Measurements from ENCODE around the gene FILIP1L. TPM values are rescaled to one million over a fixed set of nuclear protein-coding genes. Genes with fewer than 3 reads are reported as not detected.

The FILIP1L gene
- total RNA-seq, 1 experiment from 2014 or later = 3.7 TPM

DNA sequence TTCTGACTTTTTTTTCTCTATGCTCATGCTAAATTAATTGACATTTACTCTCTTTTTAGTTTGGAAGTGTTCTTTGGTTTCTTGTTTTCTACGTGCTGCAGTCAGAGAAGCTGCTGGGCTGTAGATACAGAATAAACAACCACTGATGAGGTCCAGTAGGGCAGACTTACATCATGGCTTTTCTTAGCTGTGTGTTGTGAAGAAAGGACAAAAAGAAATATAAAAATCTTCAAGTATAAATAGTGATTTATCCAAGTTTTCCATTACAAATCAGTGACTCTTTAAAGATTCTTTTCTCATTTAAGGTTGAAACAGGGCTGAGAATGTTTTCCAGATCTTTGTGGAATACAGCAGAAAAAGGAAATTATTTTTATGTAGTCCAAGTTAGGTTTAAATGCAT is 174.4 kb downstream of the FILIP1L start:
- Histone ChIP-seq H3K4me1 (peaks cover 13% of the 10 kb centered on the region), H3K9me3 (replicated peaks) (no peaks in the 10 kb centered on the region), H3K36me3 (no peaks in the 10 kb centered on the region), H3K27me3 (no peaks in the 10 kb centered on the region), H3K27ac (no peak overlapping the region), H3K4me3 (no peak overlapping the region)
- no peak for DNase-seq

DNA sequence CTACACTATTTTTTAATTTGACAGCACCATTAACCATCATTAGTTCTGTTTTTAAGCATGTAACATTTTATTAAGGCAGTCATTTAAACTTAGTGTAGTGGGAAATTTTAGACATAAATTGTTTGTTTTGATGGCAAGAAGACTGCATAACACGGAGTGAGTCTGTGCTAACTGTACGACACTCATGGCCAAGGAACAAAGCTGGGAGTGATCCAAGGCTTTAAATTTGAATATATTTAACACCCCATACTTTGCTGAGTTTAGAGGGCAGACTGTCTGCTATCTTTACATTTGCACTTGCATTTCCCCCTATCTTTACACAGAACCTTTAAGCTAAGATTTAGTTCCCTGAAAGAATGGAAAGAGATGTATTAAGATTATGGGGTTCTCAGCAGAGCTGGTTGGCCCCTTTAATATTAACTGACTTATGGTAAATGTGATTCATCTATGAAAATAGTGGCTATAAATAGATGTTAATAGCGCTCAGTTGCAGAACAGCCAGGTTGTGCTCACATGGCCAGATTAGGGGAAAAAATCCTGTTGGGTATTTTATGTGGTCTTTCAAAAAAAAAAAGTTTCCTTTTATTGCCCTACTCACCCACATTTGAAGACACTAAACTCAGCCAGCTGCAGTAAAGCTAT is 175.9 kb downstream of the FILIP1L start:
- Histone ChIP-seq H3K9me3 (replicated peaks) (no peaks in the 10 kb centered on the region), H3K4me3 (no peak overlapping the region), H3K27me3 (no peaks in the 10 kb centered on the region), H3K4me1 (no peaks in the 10 kb centered on the region; the same call in 1 of the 2 replicates), H3K36me3 (no peaks in the 10 kb centered on the region), H3K27ac (no peak overlapping the region)
- DNase-seq = no peak

DNA sequence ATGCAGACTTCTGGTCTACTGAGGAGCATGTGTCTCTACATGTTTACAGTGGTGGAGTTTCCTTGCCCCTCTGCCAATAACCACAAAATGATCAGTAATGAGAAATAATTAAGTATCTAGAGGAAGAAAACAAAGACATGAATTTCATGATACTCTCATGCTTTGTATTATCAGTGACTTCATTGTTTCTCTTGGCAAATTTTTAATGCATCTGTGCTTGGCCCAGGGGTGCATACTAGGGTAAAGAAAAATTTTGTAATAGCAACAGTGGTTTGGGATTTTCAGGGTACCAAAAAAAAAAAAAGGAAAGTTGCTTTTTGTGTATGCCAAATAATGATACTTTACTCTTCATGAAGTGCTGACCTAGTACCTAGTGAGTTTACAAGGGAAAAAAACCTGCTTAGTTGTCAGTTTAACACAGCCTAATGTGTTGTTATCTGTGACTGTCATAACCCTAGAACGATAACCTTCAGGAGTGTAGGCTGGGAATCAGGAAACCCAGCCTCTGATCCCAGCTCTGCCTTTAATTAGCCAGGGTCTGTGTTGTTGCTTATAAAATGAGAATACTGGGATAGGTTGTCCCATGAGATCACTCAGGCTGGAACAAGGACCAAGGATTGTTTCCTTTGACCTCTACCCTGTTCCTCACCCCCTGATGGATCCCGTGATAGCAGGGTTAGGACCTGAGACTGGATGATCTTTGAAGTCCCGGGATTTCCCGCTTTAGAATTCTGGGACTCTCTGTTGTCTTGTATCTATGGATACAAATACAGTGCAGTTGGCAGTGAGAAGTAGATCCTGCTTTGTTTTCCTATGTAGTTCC is 179.1 kb downstream of the FILIP1L start:
- Histone ChIP-seq H3K27ac (no peak overlapping the region), H3K9me3 (replicated peaks) (no peaks in the 10 kb centered on the region), H3K36me3 (no peaks in the 10 kb centered on the region), H3K4me3 (no peak overlapping the region), H3K27me3 (no peaks in the 10 kb centered on the region), H3K4me1 (no peaks in the 10 kb centered on the region; the same call in 1 of the 2 replicates)
- DNase-seq = no peak

DNA sequence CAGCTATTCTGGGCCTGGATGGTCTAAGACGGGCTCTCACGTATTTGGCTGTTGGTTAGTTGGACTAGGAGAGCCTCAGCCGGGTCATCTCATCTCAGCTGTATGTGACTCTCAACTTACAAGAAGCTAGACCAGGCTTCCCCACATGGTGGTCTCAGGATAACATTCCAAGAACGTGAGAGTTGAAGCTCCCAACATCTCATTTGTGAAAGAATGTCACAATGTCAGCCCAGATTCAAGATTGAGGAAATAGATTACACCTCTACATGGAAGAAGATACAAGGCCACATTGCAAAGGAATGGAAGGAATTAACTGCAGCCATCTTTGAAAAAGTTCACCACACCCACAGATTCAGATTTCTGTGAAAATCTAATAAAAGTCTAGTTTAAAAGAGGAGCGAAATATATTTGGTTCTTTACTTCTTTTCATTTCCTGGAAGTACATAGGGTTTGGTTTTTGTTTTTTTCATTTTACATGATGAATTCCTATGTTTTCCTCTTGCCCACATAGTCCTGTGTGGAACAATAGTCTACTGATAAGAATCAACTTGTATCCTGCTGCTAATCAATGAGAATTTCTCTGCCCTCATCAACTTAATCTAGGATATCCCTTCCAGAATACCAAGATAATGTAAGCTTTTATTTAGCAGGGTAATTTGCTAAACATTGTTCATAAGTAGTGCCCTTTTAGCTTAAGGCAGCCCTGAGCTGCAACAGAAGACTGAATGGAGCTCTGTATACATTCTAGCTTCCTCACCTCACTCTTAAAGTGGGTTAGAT is 180.1 kb downstream of the FILIP1L start:
- Histone ChIP-seq H3K27me3 (no peaks in the 10 kb centered on the region), H3K9me3 (replicated peaks) (no peaks in the 10 kb centered on the region), H3K4me1 (no peaks in the 10 kb centered on the region; the same call in 1 of the 2 replicates), H3K36me3 (no peaks in the 10 kb centered on the region), H3K27ac (no peak overlapping the region), H3K4me3 (no peak overlapping the region)
- DNase-seq = no peak

DNA sequence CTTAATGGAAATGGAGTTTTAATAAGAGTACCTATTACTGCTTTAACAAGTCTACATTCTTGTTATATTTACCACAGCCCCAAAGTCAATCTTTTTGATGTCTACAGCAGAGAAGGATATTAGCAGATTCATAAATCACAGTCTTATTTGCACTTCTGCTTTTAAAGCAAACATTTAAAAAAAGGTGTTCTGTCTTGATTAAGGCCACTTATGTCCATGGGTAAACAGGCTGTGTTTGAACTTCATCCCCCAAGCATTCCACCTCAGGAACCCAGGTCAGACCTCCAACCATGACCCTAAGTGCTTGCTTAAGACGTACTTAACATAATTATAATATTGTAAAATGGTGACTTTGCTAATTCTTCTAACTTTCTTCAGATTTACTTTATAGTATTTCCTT is 183.2 kb downstream of the FILIP1L start:
- H3K36me3 ChIP-seq = no peaks in the 10 kb centered on the region
- peaks cover 3% of the 10 kb centered on the region for H3K4me1 ChIP-seq
- H3K27ac ChIP-seq = no peak overlapping the region
- no peaks in the 10 kb centered on the region for H3K9me3 ChIP-seq (replicated peaks)
- no peak overlapping the region for H3K4me3 ChIP-seq
- H3K27me3 ChIP-seq = no peaks in the 10 kb centered on the region
- no peak for DNase-seq

DNA sequence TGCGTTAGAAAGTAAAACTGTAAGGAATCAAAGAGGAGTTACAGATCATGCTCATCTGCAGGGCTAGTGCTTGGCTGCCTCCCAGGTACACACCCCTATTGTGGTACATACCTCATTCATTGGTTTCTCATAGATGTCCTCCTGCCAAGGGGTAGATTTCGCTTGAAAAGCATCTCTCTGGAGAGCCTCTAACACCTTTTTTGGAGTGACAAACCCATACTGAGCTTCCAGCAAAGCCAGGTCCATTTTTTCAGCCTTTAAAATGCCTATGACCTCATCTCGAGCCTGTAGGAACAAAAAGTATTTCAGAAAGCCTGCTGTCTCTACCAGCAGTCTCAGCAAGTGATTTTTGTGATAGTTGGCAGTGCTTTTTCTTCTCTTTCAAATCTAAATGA is 184.6 kb downstream of the FILIP1L start:
- Histone ChIP-seq H3K36me3 (no peaks in the 10 kb centered on the region), H3K27me3 (no peaks in the 10 kb centered on the region), H3K4me1 (peaks cover 12% of the 10 kb centered on the region), H3K27ac (no peak overlapping the region), H3K4me3 (no peak overlapping the region), H3K9me3 (replicated peaks) (no peaks in the 10 kb centered on the region)
- DNase-seq = no peak

DNA sequence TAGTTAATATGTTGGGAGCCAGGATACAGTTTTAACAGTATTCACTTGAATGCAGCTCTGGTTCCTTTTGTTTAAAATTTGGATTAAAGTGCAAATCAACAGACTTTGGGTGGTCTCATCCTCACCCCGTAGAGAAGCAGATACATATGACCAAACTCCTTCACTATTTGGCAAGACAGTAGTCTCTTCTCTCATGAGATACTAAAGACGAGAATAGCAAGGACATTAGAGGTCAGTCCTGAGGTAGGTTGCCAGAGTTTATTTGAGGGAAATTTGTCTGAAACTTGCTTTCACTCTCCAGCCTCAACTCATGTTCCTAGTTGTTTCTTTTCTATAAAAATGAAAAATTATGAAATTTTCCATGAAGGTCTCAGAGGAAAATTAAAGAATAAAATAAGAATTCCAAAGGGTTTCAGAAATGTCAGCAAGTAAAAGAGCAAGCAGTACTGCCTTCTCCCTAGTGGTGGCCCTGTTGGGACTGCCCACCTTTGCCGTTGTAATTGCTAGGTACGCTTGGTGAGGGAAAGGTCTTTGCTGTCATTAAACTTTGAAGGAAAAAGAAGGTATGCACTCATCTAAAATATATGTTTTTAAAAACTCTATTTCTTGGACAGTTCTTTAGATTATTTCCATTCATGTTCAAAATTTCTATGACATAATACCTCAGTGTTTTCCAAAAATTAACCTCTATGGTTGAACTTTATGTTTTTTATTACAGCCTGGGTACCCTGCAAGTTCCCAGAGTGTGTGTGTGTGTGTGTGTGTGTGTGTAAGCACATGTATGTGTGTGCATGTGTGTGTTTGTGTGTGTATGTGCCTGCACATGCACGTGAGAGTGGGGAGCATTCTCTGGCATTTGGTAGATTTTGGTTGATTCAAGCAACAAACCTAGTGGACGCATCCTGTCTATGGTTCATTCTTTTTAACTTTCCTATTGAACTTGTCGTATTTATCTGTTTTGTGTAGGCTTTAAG is 185.2 kb downstream of the FILIP1L start:
- Histone ChIP-seq H3K36me3 (no peaks in the 10 kb centered on the region), H3K9me3 (replicated peaks) (no peaks in the 10 kb centered on the region; the same call in 1 of the 2 replicates), H3K4me3 (no peak overlapping the region), H3K27ac (no peak overlapping the region), H3K4me1 (peaks cover 12% of the 10 kb centered on the region), H3K27me3 (no peaks in the 10 kb centered on the region)
- DNase-seq = no peak

DNA sequence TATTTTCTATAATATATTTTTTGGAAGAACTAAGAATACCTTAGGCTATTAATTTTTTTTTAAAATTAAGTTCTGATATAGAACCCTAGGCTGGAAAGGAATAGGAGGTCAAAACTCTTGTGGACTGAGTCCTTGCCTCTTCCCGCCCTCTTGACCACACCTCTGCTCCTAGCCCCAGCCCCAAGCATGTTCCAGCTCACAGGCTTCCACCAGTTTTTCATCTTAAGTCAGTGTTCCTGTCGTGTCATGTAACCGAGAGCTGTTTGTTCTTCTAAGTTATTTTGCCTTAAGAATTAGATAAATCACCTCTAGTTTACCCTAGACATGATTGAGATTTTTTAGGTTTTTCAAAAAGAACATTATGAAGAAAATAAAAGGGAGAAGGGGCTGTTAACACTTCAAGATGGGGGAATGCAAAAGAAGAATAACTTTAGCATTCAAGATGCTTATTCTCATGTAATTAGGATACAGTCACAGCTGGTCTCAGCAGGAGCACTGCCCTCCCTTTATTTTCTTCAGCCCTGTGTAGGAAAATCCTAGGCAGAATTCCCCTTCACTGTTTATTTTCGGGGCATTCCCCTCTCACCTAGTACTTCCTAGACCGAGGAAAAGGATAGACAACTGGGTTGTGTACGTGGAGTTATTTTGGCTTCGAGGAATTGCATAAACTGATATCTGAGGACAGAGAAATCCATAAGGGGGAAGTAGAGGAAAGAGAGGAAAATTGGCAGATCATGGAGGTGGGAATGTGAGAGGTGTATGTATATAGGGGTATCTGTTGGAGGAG is 186.4 kb downstream of the FILIP1L start:
- H3K9me3 ChIP-seq (replicated peaks) = no peaks in the 10 kb centered on the region; the same call in 1 of the 2 replicates
- no peak overlapping the region for H3K4me3 ChIP-seq
- peaks cover 12% of the 10 kb centered on the region for H3K4me1 ChIP-seq
- no peak overlapping the region for H3K27ac ChIP-seq
- DNase-seq = no peak
- H3K36me3 ChIP-seq = no peaks in the 10 kb centered on the region
- H3K27me3 ChIP-seq = no peaks in the 10 kb centered on the region

DNA sequence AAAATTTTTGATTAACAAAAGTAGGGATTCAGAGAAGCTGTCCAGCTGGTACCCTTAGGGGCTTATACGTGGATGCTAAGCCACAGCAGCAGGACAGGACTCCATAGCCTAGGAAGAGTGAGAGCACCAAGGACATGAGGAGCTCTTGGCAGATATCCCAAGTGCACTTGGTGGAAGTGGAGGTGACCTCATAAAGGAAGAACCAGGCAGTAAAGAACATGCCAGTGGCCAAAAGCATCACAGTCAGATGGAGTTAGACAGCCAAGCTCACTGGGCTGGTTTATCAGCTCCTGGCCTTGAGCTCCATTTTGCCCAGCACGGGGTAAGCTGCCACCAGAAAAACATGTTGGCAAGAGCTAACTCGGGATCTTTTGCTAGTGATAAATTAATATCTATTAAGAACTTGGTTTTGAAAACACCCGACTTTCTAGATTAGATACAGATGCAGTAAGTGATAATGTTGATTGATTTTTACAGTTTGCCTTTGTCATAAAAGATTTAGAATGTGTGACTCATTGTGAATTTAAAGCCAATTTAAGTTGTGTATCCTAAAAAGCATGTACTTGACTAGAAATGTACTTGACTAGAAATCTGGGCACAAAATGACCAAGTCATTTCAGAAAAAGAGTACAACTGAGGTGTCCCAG is 188.6 kb downstream of the FILIP1L start:
- no peaks in the 10 kb centered on the region; the same call in 1 of the 2 replicates for H3K9me3 ChIP-seq (replicated peaks)
- peaks cover 19% of the 10 kb centered on the region for H3K4me1 ChIP-seq
- no peaks in the 10 kb centered on the region for H3K27me3 ChIP-seq
- peak; percentile 59 to 77 for DNase-seq
- no peak overlapping the region for H3K27ac ChIP-seq
- no peak overlapping the region for H3K4me3 ChIP-seq
- H3K36me3 ChIP-seq = no peaks in the 10 kb centered on the region

DNA sequence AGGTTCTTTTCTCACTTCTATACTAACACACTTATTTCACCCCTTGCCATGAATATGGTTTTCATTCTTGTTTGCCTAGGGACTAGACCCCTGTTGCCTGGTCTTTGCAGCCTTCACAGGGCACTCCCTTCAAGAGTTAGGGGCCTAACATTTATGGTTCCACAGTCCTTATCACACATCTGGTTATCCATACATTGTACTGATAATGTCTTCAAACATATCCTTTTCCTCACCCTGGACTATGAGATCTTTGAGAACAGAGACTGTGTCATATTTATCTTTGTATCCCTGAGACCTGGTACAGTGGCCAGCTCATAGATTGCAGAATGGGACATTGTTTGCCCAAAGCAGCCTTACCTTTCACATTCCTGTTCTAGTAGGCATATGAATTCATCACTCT is 190.4 kb downstream of the FILIP1L start:
- H3K9me3 ChIP-seq (replicated peaks) = no peaks in the 10 kb centered on the region; the same call in 1 of the 2 replicates
- H3K27ac ChIP-seq = no peak overlapping the region
- peaks cover 34% of the 10 kb centered on the region for H3K4me1 ChIP-seq
- H3K36me3 ChIP-seq = no peaks in the 10 kb centered on the region
- no peak for DNase-seq
- no peak overlapping the region for H3K4me3 ChIP-seq
- H3K27me3 ChIP-seq = no peaks in the 10 kb centered on the region

DNA sequence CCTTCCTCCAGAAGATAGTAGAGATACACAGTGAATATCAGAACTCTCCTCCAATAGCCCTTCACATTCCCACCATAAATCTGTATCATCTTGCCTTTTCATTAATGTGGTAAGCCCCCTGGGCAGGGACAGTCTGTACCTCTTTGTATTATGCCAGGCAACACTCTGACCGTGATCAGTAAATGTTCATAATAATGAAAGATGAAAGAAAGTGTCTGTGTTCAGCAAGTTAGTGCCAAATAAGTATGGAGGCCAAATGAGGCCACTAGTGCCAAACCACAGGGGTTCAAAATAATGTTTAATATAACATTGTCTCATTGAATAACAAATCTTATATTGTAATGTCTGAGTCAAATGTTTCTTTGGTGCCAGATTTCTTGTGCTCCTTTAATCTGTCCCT is 192.3 kb downstream of the FILIP1L start:
- Histone ChIP-seq H3K27ac (no peak overlapping the region; the same call in 1 of the 2 replicates), H3K4me3 (no peak overlapping the region), H3K27me3 (no peaks in the 10 kb centered on the region), H3K4me1 (peaks cover 34% of the 10 kb centered on the region), H3K36me3 (no peaks in the 10 kb centered on the region), H3K9me3 (replicated peaks) (no peaks in the 10 kb centered on the region; the same call in 1 of the 2 replicates)
- DNase-seq = no peak

DNA sequence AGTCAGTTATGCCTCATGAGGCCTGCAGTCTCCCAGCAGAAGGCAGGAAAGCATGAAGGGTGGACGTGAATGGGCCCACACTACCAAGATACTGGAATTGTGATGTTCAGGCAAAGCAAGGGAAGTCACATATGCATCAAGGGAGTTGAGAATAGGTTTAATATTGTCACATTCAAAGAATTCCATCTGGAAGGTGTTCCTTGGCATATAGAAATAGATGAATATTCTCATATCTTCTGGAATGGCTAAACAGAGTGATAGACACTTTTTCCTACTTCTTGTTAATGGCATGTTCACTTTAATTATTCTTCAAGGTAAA is 193.0 kb downstream of the FILIP1L start:
- Histone ChIP-seq H3K27me3 (no peaks in the 10 kb centered on the region), H3K27ac (peak overlapping the region; percentile 63), H3K36me3 (no peaks in the 10 kb centered on the region), H3K4me1 (peaks cover 34% of the 10 kb centered on the region), H3K9me3 (replicated peaks) (no peaks in the 10 kb centered on the region; the same call in 1 of the 2 replicates), H3K4me3 (no peak overlapping the region)
- no peak for DNase-seq
